ENCODE measurements around the gene DIS3L2. TPM values are rescaled to one million over a fixed set of nuclear protein-coding genes. Genes with fewer than 3 reads are reported as not detected.

The DIS3L2 gene
- total RNA-seq, 1 donor from 2014 or later, result 20.6 TPM

GRCh38 chr2:232345251-232345650 lies 383.7 kb downstream of the DIS3L2 start:
- TF ChIP-seq CTCF (IDR thresholded peaks at IDR 0.05), result no peak
- H3K9me3 ChIP-seq, result peaks cover 0 to 12% of the 10 kb centered on the region in 2 donors
- H3K27me3 ChIP-seq, result no peaks in the 10 kb centered on the region
- no peak overlapping the region for H3K4me3 ChIP-seq
- no peak for DNase-seq (ENCODE audit: low spot score in 2 of 2)
- H3K27ac ChIP-seq, result no peak overlapping the region
- intact Hi-C loops (cut with DNase I), result no loop called here
- no peaks in the 10 kb centered on the region for H3K36me3 ChIP-seq
- H3K4me1 ChIP-seq, result no peaks in the 10 kb centered on the region

GRCh38 chr2:232347369-232347768 lies 385.9 kb downstream of the DIS3L2 start:
- Histone ChIP-seq H3K9me3 (peaks cover 0 to 12% of the 10 kb centered on the region in 2 donors), H3K4me3 (no peak overlapping the region), H3K27me3 (peaks cover 13% of the 10 kb centered on the region), H3K36me3 (no peaks in the 10 kb centered on the region), H3K4me1 (no peaks in the 10 kb centered on the region), H3K27ac (no peak overlapping the region)
- TF ChIP-seq CTCF (IDR thresholded peaks at IDR 0.05), result no peak
- intact Hi-C loops (cut with DNase I), result no loop called here
- no peak for DNase-seq (ENCODE audit: low spot score in 2 of 2)

GRCh38 chr2:232348936-232349335 lies 387.4 kb downstream of the DIS3L2 start:
- peaks cover 0 to 12% of the 10 kb centered on the region in 2 donors for H3K9me3 ChIP-seq
- H3K27ac ChIP-seq, result no peak overlapping the region
- no peak overlapping the region for H3K4me3 ChIP-seq
- TF ChIP-seq CTCF (IDR thresholded peaks at IDR 0.05), result no peak
- H3K36me3 ChIP-seq, result no peaks in the 10 kb centered on the region
- no peak for DNase-seq (ENCODE audit: low spot score in 2 of 2)
- intact Hi-C loops (cut with DNase I), result no loop called here
- peaks cover 19% of the 10 kb centered on the region for H3K27me3 ChIP-seq
- H3K4me1 ChIP-seq, result no peaks in the 10 kb centered on the region

- intact Hi-C loops (cut with DNase I), result no loop called here
- Histone ChIP-seq H3K9me3 (peaks cover 0 to 8% of the 10 kb centered on the region in 2 donors), H3K4me1 (no peaks in the 10 kb centered on the region), H3K27ac (no peak overlapping the region), H3K36me3 (no peaks in the 10 kb centered on the region), H3K27me3 (peaks cover 19% of the 10 kb centered on the region), H3K4me3 (no peak overlapping the region)
- TF ChIP-seq CTCF (IDR thresholded peaks at IDR 0.05), result no peak
- no peak for DNase-seq (ENCODE audit: low spot score in 2 of 2)
Measured at GRCh38 chr2:232349546-232349945, 388.0 kb downstream of the DIS3L2 start.

GRCh38 chr2:232349946-232350635 lies 388.6 kb downstream of the DIS3L2 start:
- peaks cover 19% of the 10 kb centered on the region for H3K27me3 ChIP-seq
- no peaks in the 10 kb centered on the region for H3K4me1 ChIP-seq
- intact Hi-C loops (cut with DNase I), result no loop called here
- H3K4me3 ChIP-seq, result no peak overlapping the region
- H3K9me3 ChIP-seq, result peaks cover 0 to 2% of the 10 kb centered on the region in 2 donors
- no peaks in the 10 kb centered on the region for H3K36me3 ChIP-seq
- H3K27ac ChIP-seq, result no peak overlapping the region
- TF ChIP-seq CTCF (IDR thresholded peaks at IDR 0.05), result no peak
- DNase-seq (ENCODE audit: low spot score in 2 of 2), result no peak

Measured in ascending aorta (tissue), 2 donors.